Uterus (tissue), 4 donors: ENCODE results near the gene TCF3. TPM values are rescaled to one million over a fixed set of nuclear protein-coding genes. Genes with fewer than 3 reads are reported as not detected.
A peak's percentile ranks its signal among the peaks of the same experiment; 100 is the strongest.

Experiments
- DNase-seq, 2 donors: peaks; one replicate each; pipeline ENCODE4 v3.0.0-alpha.2; 2019 to 2020
- H3K27ac ChIP-seq, 2 donors: fragments of 200-600 bp; sonication (generic); 1 replicate in 1 of 2; 2 replicates in 1 of 2; pipeline ENCODE4 v1.5.1; 2016 to 2018
- H3K27me3 ChIP-seq, 2 donors: fragments of 200-600 bp; sonication (generic); one replicate each; pipeline ENCODE4 v1.5.1; 2018 to 2019; ENCODE audit warnings: control low read depth in 1 of 2
- H3K36me3 ChIP-seq, 2 donors: fragments of 200-600 bp; sonication (generic); one replicate each; pipeline ENCODE4 v1.5.1; 2019; ENCODE audit warnings: control low read depth in 1 of 2
- H3K4me1 ChIP-seq, 2 donors: fragments of 200-600 bp; sonication (generic); one replicate each; pipeline ENCODE4 v1.5.1; 2018 to 2019; ENCODE audit warnings: control low read depth in 1 of 2
- H3K4me3 ChIP-seq, 2 donors: fragments of 200-600 bp; sonication (generic); 1 replicate in 1 of 2; 2 replicates in 1 of 2; pipeline ENCODE4 v1.5.1; 2018 to 2019; ENCODE audit warnings: mild to moderate bottlenecking in 1 of 2
- H3K9me3 ChIP-seq, 2 donors: fragments of 200-600 bp; sonication (generic); one replicate each; pipeline ENCODE4 v1.5.1; 2019; ENCODE audit warnings: control low read depth in 1 of 2
- CTCF ChIP-seq, 4 experiments: fragments of 200-600 bp in 2 of 4; fragments of 450-650 bp in 2 of 4; sonication (generic) in 2 of 4; IDR thresholded peaks; one replicate each; pipeline ENCODE4 v1.5.1; 2016 to 2019; ENCODE audit warnings: antibody characterized with exemption in 4 of 4, mild to moderate bottlenecking in 2 of 4, moderate library complexity in 1 of 4
- POLR2A ChIP-seq, 2 donors: fragments of 450-650 bp; IDR thresholded peaks; one replicate each; pipeline ENCODE4 v1.6.1; 2016; ENCODE audit warnings: antibody characterized with exemption in 2 of 2, mild to moderate bottlenecking in 1 of 2, moderate library complexity in 1 of 2
- intact Hi-C: fragments of 100-400 bp; cut with DNase I; formaldehyde crosslinking; loops from one replicate; pipeline ENCODE4 v1.15.1; 2023; ENCODE audit warnings: low total_unique reads
- total RNA-seq, 4 donors: library from RNA; depleted of rRNA in 3 of 4; stranded (reverse); fragments of >200 nt in 3 of 4; gene quantifications; one replicate each; pipeline versions ENCODE4 v1.1.0 to v1.2.4, GENCODE V29; 2014 to 2023
- donor health status: DM: yes; HTN: yes; CAD: no.

The TCF3 gene
- total RNA-seq, 4 donors from 2014 or later = 15.6 to 132 (median 65.7) TPM

GRCh38 chr19:1571358-1571757 lies 81.1 kb downstream of the TCF3 start:
- no peaks in the 10 kb centered on the region for H3K9me3 ChIP-seq
- H3K27ac ChIP-seq = no peak overlapping the region
- DNase-seq = no peak
- H3K36me3 ChIP-seq = no peaks in the 10 kb centered on the region
- H3K4me3 ChIP-seq = no peak overlapping the region
- intact Hi-C loops = no loop called here
- H3K4me1 ChIP-seq = peaks cover 0 to 7% of the 10 kb centered on the region in 2 donors
- no peaks in the 10 kb centered on the region for H3K27me3 ChIP-seq
- TF ChIP-seq POLR2A (IDR thresholded peaks at IDR 0.05) (no peak), CTCF (IDR thresholded peaks at IDR 0.05) (no peak)

- Histone ChIP-seq H3K36me3 (no peaks in the 10 kb centered on the region), H3K27ac (no peak overlapping the region), H3K4me1 (peaks cover 0 to 10% of the 10 kb centered on the region in 2 donors), H3K9me3 (no peaks in the 10 kb centered on the region), H3K27me3 (no peaks in the 10 kb centered on the region), H3K4me3 (no peak overlapping the region)
- TF ChIP-seq POLR2A (IDR thresholded peaks at IDR 0.05) = no peak
- intact Hi-C loops = no loop called here
- DNase-seq = no peak
These were observed 81.6 kb downstream of the TCF3 start for GRCh38 chr19:1570836-1571235.

- DNase-seq = no peak
- Histone ChIP-seq H3K4me3 (no peak overlapping the region), H3K9me3 (no peaks in the 10 kb centered on the region), H3K36me3 (no peaks in the 10 kb centered on the region), H3K27ac (no peak overlapping the region), H3K4me1 (peaks cover 0 to 15% of the 10 kb centered on the region in 2 donors), H3K27me3 (no peaks in the 10 kb centered on the region)
- TF ChIP-seq CTCF (IDR thresholded peaks at IDR 0.05) (no peak), POLR2A (IDR thresholded peaks at IDR 0.05) (no peak)
- intact Hi-C loops = no loop called here
These were observed 82.4 kb downstream of the TCF3 start for GRCh38 chr19:1569997-1570396.

- peak within 1 kb of the TSS; percentile 75 to 83 for H3K27ac ChIP-seq
- no peaks in the 10 kb centered on the region for H3K36me3 ChIP-seq
- H3K9me3 ChIP-seq = no peaks in the 10 kb centered on the region
- peaks cover 0 to 15% of the 10 kb centered on the region in 2 donors for H3K4me1 ChIP-seq
- DNase-seq = peak; percentile 67 to 75
- intact Hi-C loops = no loop called here
- H3K4me3 ChIP-seq = peak within 1 kb of the TSS; percentile 41 to 84
- TF ChIP-seq CTCF (IDR thresholded peaks at IDR 0.05) = no peak
- no peak for TF ChIP-seq POLR2A (IDR thresholded peaks at IDR 0.05)
- H3K27me3 ChIP-seq = no peaks in the 10 kb centered on the region
These were observed 83.9 kb downstream of the TCF3 start, which contains the start of gene MEX3D for GRCh38 chr19:1568320-1569019. TSS of gene MEX3D (minus strand) at chr19:1568325. CDS start at chr19:1568058, 267 bp downstream.

- Histone ChIP-seq H3K9me3 (no peaks in the 10 kb centered on the region), H3K36me3 (no peaks in the 10 kb centered on the region), H3K4me3 (no peak overlapping the region), H3K27me3 (no peaks in the 10 kb centered on the region), H3K27ac (peak overlapping the region in 1 of 2 donors; percentile 75), H3K4me1 (peaks cover 0 to 15% of the 10 kb centered on the region in 2 donors)
- TF ChIP-seq CTCF (IDR thresholded peaks at IDR 0.05) = no peak
- no peak for TF ChIP-seq POLR2A (IDR thresholded peaks at IDR 0.05)
- no peak for DNase-seq
- intact Hi-C loops = no loop called here
These were observed 84.6 kb downstream of the TCF3 start for GRCh38 chr19:1567848-1568227.
